GM12878 (cell line): ENCODE measurements around the gene MYO7B. TPM values are rescaled to one million over a fixed set of nuclear protein-coding genes. Genes with fewer than 3 reads are reported as not detected.

Experiments used
- ASH2L ChIP-seq: fragments of 300-600, 200-600 bp; sonication (generic); IDR thresholded peaks from 2 replicates; pipeline ENCODE4 v1.6.1; 2017; ENCODE audit warnings: low read depth, mild to moderate bottlenecking, borderline replicate concordance
- BCL11A ChIP-seq: IDR thresholded peaks from 2 replicates; pipeline ENCODE4 v1.6.1; 2011; ENCODE audit warnings: low read depth, low read length
- BMI1 ChIP-seq: fragments of 450-650 bp; IDR thresholded peaks from 2 replicates; pipeline ENCODE4 v1.6.1; 2016; ENCODE audit warnings: mild to moderate bottlenecking, moderate library complexity, borderline replicate concordance
- CUX1 ChIP-seq: IDR thresholded peaks from 2 replicates; pipeline ENCODE4 v1.6.1; 2012; ENCODE audit warnings: improper control_type of control experiment, low read depth, low read length; ENCODE audit not compliant: insufficient replicate concordance
- GABPA ChIP-seq: IDR thresholded peaks from 2 replicates; pipeline ENCODE4 v1.6.1; 2014; ENCODE audit warnings: antibody characterized with exemption, low read depth, mild to moderate bottlenecking, inconsistent platforms
- JUNB ChIP-seq: IDR thresholded peaks from 2 replicates; pipeline ENCODE4 v1.6.1; 2016; ENCODE audit warnings: antibody characterized with exemption, mild to moderate bottlenecking
- KLF5 ChIP-seq: fragments of 450-650 bp; IDR thresholded peaks from 2 replicates; pipeline ENCODE4 v1.6.1; 2014; ENCODE audit warnings: mild to moderate bottlenecking; ENCODE audit not compliant: partially characterized antibody
- MLLT1 ChIP-seq: fragments of 450-650 bp; IDR thresholded peaks from 2 replicates; pipeline ENCODE4 v1.6.1; 2016; ENCODE audit warnings: mild to moderate bottlenecking
- MXI1 ChIP-seq: fragments of 150-350 bp; IDR thresholded peaks from 2 replicates; pipeline ENCODE4 v1.6.1; 2011; ENCODE audit warnings: low read depth, mild to moderate bottlenecking, inconsistent platforms, low read length, improper control_type of control experiment
- NBN ChIP-seq: fragments of 450-650 bp; IDR thresholded peaks from 2 replicates; pipeline ENCODE4 v1.6.1; 2016
- POLR2AphosphoS5 ChIP-seq: IDR thresholded peaks from 2 replicates; pipeline ENCODE4 v1.6.1; 2011; ENCODE audit warnings: mild to moderate bottlenecking, low read length, inconsistent platforms
- REST ChIP-seq: IDR thresholded peaks from 2 replicates; pipeline ENCODE4 v1.6.1; 2012; ENCODE audit warnings: mild to moderate bottlenecking, low read depth, low read length
- SMC3 ChIP-seq: IDR thresholded peaks from 2 replicates; pipeline ENCODE4 v1.6.1; 2011; ENCODE audit warnings: low read length, improper control_type of control experiment, borderline replicate concordance
- TAF1 ChIP-seq: IDR thresholded peaks from 2 replicates; pipeline ENCODE4 v1.6.1; 2011; ENCODE audit warnings: mild to moderate bottlenecking, low read depth, low read length, borderline replicate concordance
- polyA plus RNA-seq, 11 experiments: library from polyadenylated mRNA; depleted of rRNA in 4 of 11; unstranded in 6 of 11; stranded (reverse) in 5 of 11; fragments of >200 nt; fragmentation: Nextera tagmentation in 4 of 11; fragmentation: Illumina TruSeq in 1 of 11; extraction: Ambion mirVana in 4 of 11; extraction: Trizol in 1 of 11; gene quantifications; 1 replicate in 1 of 11; 2 replicates in 10 of 11; pipeline versions ENCODE4 v1.2.1 to v1.2.3, GENCODE V29; 2011 to 2016; ENCODE audit warnings: inconsistent platforms in 2 of 11, missing spikeins in 2 of 11, low read depth in 1 of 11
- total RNA-seq, 4 experiments: library from RNA; depleted of rRNA in 3 of 4; stranded (reverse); fragments of >200 nt in 3 of 4; fragmentation: Illumina TruSeq in 1 of 4; extraction: Trizol in 1 of 4; gene quantifications; 2 replicates each; pipeline versions ENCODE4 v1.2.1 to v1.2.3, GENCODE V29; 2013 to 2021
- TF ChIP-seq, protein P1 (sequence below): fragments of 450-650 bp; IDR thresholded peaks from 2 replicates; pipeline ENCODE4 v1.6.1; 2017; ENCODE audit warnings: antibody characterized with exemption, mild to moderate bottlenecking, moderate library complexity

The MYO7B gene
- total and polyA plus RNA-seq, 10 of the 15 experiments (the other 5 are each of a cell fraction or from before 2014, with no cell fraction given) = 0.08 to 4.8 (median 1.2) TPM

DNA sequence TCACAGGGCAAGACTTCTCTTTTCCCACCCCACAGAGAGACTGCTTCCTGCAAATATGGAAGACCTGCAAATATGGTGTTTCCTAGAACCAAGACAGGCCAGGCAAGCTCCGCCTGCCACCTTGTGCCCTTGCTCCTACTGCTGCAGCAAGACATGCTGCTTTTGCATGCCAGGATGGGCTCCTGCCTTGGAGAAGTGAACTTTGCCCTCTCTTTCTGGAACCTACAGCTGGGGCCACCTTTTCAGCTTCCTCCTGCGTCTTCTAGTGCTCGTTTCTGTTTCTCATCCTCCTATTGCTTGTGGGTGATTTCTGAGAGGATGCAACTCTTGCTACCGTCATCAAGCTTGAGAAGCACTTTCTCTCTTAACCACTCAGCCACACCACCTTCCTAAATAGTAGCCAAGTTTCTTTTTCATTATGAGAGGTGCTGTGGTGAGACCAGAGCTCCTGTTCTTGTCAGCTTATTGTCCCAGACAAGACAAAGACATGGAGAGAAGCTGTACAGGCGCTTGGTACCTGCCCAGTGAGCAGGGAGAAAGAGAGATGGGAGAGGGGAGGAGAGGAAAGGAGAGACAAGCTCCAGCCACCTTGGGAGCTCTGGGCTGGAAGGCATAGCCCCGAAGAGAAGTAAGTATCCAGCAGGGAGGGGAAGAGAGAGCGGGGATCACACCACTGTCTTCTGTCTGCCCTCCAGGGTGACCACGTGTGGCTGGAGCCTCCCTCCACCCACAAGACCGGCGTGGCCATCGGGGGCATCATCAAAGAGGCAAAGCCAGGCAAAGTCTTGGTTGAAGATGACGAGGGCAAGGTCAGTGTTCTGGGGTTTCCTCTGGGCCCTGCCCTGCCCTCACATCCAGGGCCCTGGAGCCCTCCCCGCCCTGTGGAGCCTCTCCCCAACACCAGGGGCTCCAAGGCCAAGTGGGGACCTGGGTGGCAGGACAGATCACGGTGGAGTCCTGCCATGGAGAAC, 28.3 kb downstream of the MYO7B start (continued):
- TF ChIP-seq REST (0 out of 2 replicates have a peak, but pooled peaks have one; percentile 21), ASH2L (peak; percentile 66; the same call in 1 of the 2 replicates), BMI1 (peak; percentile 39; the same call in 1 of the 2 replicates), MXI1 (peak; percentile 48; the same call in 1 of the 2 replicates), MLLT1 (peak; percentile 73; the same call in 1 of the 2 replicates), SMC3 (peak; percentile 11; the same call in 1 of the 2 replicates), POLR2AphosphoS5 (peak; percentile 45; the same call in 1 of the 2 replicates), NBN (peak; percentile 88), GABPA (peak; percentile 19; the same call in 1 of the 2 replicates), BCL11A (peak; percentile 83), KLF5 (peak; percentile 73), CUX1 (no peak), JUNB (peak; percentile 90), TAF1 (peak; percentile 36; the same call in 1 of the 2 replicates)
- TF ChIP-seq, protein P1, sequence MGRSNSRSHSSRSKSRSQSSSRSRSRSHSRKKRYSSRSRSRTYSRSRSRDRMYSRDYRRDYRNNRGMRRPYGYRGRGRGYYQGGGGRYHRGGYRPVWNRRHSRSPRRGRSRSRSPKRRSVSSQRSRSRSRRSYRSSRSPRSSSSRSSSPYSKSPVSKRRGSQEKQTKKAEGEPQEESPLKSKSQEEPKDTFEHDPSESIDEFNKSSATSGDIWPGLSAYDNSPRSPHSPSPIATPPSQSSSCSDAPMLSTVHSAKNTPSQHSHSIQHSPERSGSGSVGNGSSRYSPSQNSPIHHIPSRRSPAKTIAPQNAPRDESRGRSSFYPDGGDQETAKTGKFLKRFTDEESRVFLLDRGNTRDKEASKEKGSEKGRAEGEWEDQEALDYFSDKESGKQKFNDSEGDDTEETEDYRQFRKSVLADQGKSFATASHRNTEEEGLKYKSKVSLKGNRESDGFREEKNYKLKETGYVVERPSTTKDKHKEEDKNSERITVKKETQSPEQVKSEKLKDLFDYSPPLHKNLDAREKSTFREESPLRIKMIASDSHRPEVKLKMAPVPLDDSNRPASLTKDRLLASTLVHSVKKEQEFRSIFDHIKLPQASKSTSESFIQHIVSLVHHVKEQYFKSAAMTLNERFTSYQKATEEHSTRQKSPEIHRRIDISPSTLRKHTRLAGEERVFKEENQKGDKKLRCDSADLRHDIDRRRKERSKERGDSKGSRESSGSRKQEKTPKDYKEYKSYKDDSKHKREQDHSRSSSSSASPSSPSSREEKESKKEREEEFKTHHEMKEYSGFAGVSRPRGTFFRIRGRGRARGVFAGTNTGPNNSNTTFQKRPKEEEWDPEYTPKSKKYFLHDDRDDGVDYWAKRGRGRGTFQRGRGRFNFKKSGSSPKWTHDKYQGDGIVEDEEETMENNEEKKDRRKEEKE = no peak
